Panc1 (cell line): ENCODE data around the gene APP.

Experiments used
- POLR2AphosphoS5 ChIP-seq: IDR thresholded peaks from 2 replicates; pipeline ENCODE4 v1.6.1; 2012; ENCODE audit warnings: mild to moderate bottlenecking, low read depth, low read length, moderate library complexity
- TF ChIP-seq, protein P1 (sequence below): fragments of 450-650 bp; IDR thresholded peaks from 2 replicates; pipeline ENCODE4 v1.5.1; 2017; ENCODE audit warnings: mild to moderate bottlenecking
- TF ChIP-seq, protein P2 (sequence below), 2 experiments: IDR thresholded peaks; 2 replicates each; pipeline ENCODE4 v1.6.1; 2011 to 2012; ENCODE audit warnings: low read depth in 2 of 2, control low read depth in 1 of 2, low read length in 1 of 2, mild to moderate bottlenecking in 1 of 2, moderate library complexity in 1 of 2; ENCODE audit not compliant: insufficient read depth in 1 of 2

GRCh38 chr21:25925936-25926335, 244.6 kb downstream of the APP start:
- TF ChIP-seq, protein P1, sequence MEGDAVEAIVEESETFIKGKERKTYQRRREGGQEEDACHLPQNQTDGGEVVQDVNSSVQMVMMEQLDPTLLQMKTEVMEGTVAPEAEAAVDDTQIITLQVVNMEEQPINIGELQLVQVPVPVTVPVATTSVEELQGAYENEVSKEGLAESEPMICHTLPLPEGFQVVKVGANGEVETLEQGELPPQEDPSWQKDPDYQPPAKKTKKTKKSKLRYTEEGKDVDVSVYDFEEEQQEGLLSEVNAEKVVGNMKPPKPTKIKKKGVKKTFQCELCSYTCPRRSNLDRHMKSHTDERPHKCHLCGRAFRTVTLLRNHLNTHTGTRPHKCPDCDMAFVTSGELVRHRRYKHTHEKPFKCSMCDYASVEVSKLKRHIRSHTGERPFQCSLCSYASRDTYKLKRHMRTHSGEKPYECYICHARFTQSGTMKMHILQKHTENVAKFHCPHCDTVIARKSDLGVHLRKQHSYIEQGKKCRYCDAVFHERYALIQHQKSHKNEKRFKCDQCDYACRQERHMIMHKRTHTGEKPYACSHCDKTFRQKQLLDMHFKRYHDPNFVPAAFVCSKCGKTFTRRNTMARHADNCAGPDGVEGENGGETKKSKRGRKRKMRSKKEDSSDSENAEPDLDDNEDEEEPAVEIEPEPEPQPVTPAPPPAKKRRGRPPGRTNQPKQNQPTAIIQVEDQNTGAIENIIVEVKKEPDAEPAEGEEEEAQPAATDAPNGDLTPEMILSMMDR: no peak
- TF ChIP-seq, protein P2, sequence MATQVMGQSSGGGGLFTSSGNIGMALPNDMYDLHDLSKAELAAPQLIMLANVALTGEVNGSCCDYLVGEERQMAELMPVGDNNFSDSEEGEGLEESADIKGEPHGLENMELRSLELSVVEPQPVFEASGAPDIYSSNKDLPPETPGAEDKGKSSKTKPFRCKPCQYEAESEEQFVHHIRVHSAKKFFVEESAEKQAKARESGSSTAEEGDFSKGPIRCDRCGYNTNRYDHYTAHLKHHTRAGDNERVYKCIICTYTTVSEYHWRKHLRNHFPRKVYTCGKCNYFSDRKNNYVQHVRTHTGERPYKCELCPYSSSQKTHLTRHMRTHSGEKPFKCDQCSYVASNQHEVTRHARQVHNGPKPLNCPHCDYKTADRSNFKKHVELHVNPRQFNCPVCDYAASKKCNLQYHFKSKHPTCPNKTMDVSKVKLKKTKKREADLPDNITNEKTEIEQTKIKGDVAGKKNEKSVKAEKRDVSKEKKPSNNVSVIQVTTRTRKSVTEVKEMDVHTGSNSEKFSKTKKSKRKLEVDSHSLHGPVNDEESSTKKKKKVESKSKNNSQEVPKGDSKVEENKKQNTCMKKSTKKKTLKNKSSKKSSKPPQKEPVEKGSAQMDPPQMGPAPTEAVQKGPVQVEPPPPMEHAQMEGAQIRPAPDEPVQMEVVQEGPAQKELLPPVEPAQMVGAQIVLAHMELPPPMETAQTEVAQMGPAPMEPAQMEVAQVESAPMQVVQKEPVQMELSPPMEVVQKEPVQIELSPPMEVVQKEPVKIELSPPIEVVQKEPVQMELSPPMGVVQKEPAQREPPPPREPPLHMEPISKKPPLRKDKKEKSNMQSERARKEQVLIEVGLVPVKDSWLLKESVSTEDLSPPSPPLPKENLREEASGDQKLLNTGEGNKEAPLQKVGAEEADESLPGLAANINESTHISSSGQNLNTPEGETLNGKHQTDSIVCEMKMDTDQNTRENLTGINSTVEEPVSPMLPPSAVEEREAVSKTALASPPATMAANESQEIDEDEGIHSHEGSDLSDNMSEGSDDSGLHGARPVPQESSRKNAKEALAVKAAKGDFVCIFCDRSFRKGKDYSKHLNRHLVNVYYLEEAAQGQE (IDR thresholded peaks at IDR 0.05; ENCODE audit: insufficient read depth in 1 of 2, low read depth in 2 of 2, low read length in 1 of 2): no peak
- no peak for TF ChIP-seq POLR2AphosphoS5
